Lower leg skin (tissue), 3 donors: ENCODE measurements around the gene GDPD3.

Experiments
- CTCF ChIP-seq, 3 donors: fragments of 450-650 bp; IDR thresholded peaks; one replicate each; pipeline ENCODE4 v1.5.1; 2016; ENCODE audit warnings: antibody characterized with exemption in 3 of 3, mild to moderate bottlenecking in 3 of 3, moderate library complexity in 2 of 3
- POLR2A ChIP-seq, 2 donors: fragments of 450-650 bp; IDR thresholded peaks; one replicate each; pipeline ENCODE4 v1.6.1; 2016 to 2017; ENCODE audit warnings: antibody characterized with exemption in 2 of 2, mild to moderate bottlenecking in 1 of 2, moderate library complexity in 1 of 2

GRCh38 chr16:30143347-30143702, 30.0 kb upstream of the GDPD3 start:
- no peak for TF ChIP-seq POLR2A (IDR thresholded peaks at IDR 0.05)
- no peak for TF ChIP-seq CTCF (IDR thresholded peaks at IDR 0.05)
